Liver (tissue), 3 donors: Measurements from ENCODE around the gene THEMIS.

Experiments used
- ATF3 ChIP-seq: IDR thresholded peaks from 2 replicates; pipeline ENCODE4 v1.6.1; 2016; ENCODE audit warnings: antibody characterized with exemption
- CTCF ChIP-seq: fragments of 150-350 bp; IDR thresholded peaks from 2 replicates; pipeline ENCODE4 v1.5.1; 2017; ENCODE audit warnings: improper control_type of control experiment, low read depth, low read length; ENCODE audit not compliant: missing input control
- GABPA ChIP-seq, 2 donors: IDR thresholded peaks in 1 of 2; conservative IDR thresholded peaks in 1 of 2; 2 replicates each; pipeline ENCODE4 v1.6.1; 2016; ENCODE audit warnings: antibody characterized with exemption in 2 of 2, mild to moderate bottlenecking in 1 of 2, moderate library complexity in 1 of 2
- HNF4G ChIP-seq: IDR thresholded peaks from 2 replicates; pipeline ENCODE4 v1.6.1; 2016; ENCODE audit warnings: antibody characterized with exemption
- JUND ChIP-seq, 2 donors: IDR thresholded peaks; 2 replicates each; pipeline ENCODE4 v1.6.1; 2016; ENCODE audit warnings: antibody characterized with exemption in 2 of 2
- MAX ChIP-seq: IDR thresholded peaks from 2 replicates; pipeline ENCODE4 v1.6.1; 2016; ENCODE audit warnings: antibody characterized with exemption
- RAD21 ChIP-seq, 2 donors: IDR thresholded peaks; 2 replicates each; pipeline ENCODE4 v1.6.1; 2016; ENCODE audit warnings: antibody characterized with exemption in 2 of 2, mild to moderate bottlenecking in 2 of 2
- REST ChIP-seq: IDR thresholded peaks from 2 replicates; pipeline ENCODE4 v1.6.1; 2016; ENCODE audit warnings: antibody characterized with exemption, mild to moderate bottlenecking
- RXRA ChIP-seq, 2 donors: IDR thresholded peaks; 2 replicates each; pipeline ENCODE4 v1.6.1; 2017 to 2018; ENCODE audit warnings: antibody characterized with exemption in 2 of 2, mild to moderate bottlenecking in 1 of 2
- TAF1 ChIP-seq: conservative IDR thresholded peaks from 2 replicates; pipeline ENCODE4 v1.6.1; 2016; ENCODE audit warnings: antibody characterized with exemption, mild to moderate bottlenecking
- YY1 ChIP-seq: IDR thresholded peaks from 2 replicates; pipeline ENCODE4 v1.6.1; 2016; ENCODE audit warnings: antibody characterized with exemption, mild to moderate bottlenecking
- TF ChIP-seq, protein P1 (sequence below): IDR thresholded peaks from 2 replicates; pipeline ENCODE4 v1.6.1; 2016; ENCODE audit warnings: antibody characterized with exemption
- donor health status: healthy.
- donor health status: healthy.

DNA sequence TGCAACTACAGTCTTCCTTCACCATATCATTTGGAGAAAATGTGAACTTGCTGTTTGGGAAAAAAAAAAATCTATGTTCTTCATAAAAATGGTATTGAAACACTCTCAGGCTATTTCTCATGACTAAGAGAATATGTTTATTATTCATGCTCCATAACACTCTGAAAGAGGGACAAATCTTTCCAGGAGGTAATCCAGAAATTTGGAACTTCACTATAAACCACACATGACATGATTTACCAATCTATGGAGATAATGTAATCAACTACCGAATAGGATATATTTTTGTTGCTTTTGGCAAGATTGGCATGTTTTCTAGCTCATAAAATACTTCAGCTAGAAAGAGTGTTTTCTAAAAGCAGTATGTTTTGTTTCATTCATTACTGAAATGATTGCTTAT is 56.3 kb downstream of the THEMIS start:
- TF ChIP-seq CTCF (no peak), JUND (IDR thresholded peaks at IDR 0.05) (no peak), YY1 (no peak), GABPA (IDR thresholded peaks at IDR 0.05 in 1 of 2, conservative IDR thresholded peaks at IDR 0.05 in 1 of 2) (no peak), TAF1 (no peak), ATF3 (no peak), REST (no peak), RAD21 (IDR thresholded peaks at IDR 0.05) (no peak), MAX (no peak), HNF4G (no peak), RXRA (IDR thresholded peaks at IDR 0.05) (no peak)
- TF ChIP-seq, protein P1, sequence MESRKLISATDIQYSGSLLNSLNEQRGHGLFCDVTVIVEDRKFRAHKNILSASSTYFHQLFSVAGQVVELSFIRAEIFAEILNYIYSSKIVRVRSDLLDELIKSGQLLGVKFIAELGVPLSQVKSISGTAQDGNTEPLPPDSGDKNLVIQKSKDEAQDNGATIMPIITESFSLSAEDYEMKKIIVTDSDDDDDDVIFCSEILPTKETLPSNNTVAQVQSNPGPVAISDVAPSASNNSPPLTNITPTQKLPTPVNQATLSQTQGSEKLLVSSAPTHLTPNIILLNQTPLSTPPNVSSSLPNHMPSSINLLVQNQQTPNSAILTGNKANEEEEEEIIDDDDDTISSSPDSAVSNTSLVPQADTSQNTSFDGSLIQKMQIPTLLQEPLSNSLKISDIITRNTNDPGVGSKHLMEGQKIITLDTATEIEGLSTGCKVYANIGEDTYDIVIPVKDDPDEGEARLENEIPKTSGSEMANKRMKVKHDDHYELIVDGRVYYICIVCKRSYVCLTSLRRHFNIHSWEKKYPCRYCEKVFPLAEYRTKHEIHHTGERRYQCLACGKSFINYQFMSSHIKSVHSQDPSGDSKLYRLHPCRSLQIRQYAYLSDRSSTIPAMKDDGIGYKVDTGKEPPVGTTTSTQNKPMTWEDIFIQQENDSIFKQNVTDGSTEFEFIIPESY = no peak
